A673 (cell line): ENCODE results near the gene EFNA3. TPM values are rescaled to one million over a fixed set of nuclear protein-coding genes. Genes with fewer than 3 reads are reported as not detected.

Source experiments
- BruUV-seq: library from RNA; stranded (reverse); fragments of 400-500 nt; replicated peaks from 2 replicates; lab custom pipeline; 2021; lab: Mats Ljungman, UMichigan
- CTCF ChIA-PET: fragments of 300-600 bp; sonication (Branson Sonifier 250); formaldehyde crosslinking; loops from one replicate; lab custom pipeline; 2022; ENCODE audit warnings: antibody characterized with exemption; lab: Charles Lee
- POLR2A ChIA-PET: fragments of 300-600 bp; sonication (Branson Sonifier 250); formaldehyde crosslinking; loops from one replicate; lab custom pipeline; 2022; ENCODE audit warnings: antibody characterized with exemption; ENCODE audit not compliant: low non-redundant PET; lab: Charles Lee
- DNase-seq: peaks from one replicate; pipeline ENCODE4 v3.0.0-alpha.2; 2015; ENCODE audit warnings: low spot score
- H3K27ac ChIP-seq: fragments of 200-600 bp; sonication (generic); 2 replicates; pipeline ENCODE4 v1.5.1; 2016; ENCODE audit warnings: mixed run types, low read depth, mild to moderate bottlenecking, mixed read lengths, antibody characterized with exemption, low read length; ENCODE audit not compliant: poor library complexity, severe bottlenecking
- H3K27me3 ChIP-seq: fragments of 200-600 bp; sonication (generic); replicated peaks from 2 replicates; pipeline ENCODE4 v1.6.1; 2017; ENCODE audit warnings: mixed run types, low read depth, mild to moderate bottlenecking, mixed read lengths, antibody characterized with exemption, low read length; ENCODE audit not compliant: insufficient read depth, poor library complexity
- H3K36me3 ChIP-seq: fragments of 200-600 bp; sonication (generic); 2 replicates; pipeline ENCODE4 v1.6.1; 2016; ENCODE audit warnings: mixed run types, mild to moderate bottlenecking, mixed read lengths, antibody characterized with exemption, low read length; ENCODE audit not compliant: insufficient read depth, poor library complexity, severe bottlenecking
- H3K4me1 ChIP-seq: fragments of 200-600 bp; sonication (generic); 2 replicates; pipeline ENCODE4 v1.6.1; 2017; ENCODE audit warnings: mixed run types, mild to moderate bottlenecking, mixed read lengths, antibody characterized with exemption, low read length; ENCODE audit not compliant: insufficient read depth, poor library complexity, severe bottlenecking
- H3K4me3 ChIP-seq: fragments of 200-600 bp; sonication (generic); 2 replicates; pipeline ENCODE4 v1.5.1; 2016; ENCODE audit warnings: low read depth, mixed run types, mild to moderate bottlenecking, mixed read lengths, low read length; ENCODE audit not compliant: poor library complexity, severe bottlenecking
- H3K9me3 ChIP-seq: fragments of 200-600 bp; sonication (generic); 2 replicates; pipeline ENCODE4 v1.6.1; 2016; ENCODE audit warnings: mixed run types, low read depth, mild to moderate bottlenecking, mixed read lengths, antibody characterized with exemption, low read length; ENCODE audit not compliant: poor library complexity, severe bottlenecking
- EZH2 ChIP-seq: fragments of 200-600 bp; sonication (generic); IDR thresholded peaks from 2 replicates; pipeline ENCODE4 v1.6.1; 2017; ENCODE audit warnings: borderline replicate concordance, low read depth, mild to moderate bottlenecking, mixed read lengths, antibody characterized with exemption, low read length; ENCODE audit not compliant: poor library complexity, severe bottlenecking
- intact Hi-C: fragments of 100-400 bp; cut with micrococcal nuclease; formaldehyde crosslinking; loops from one replicate; pipeline ENCODE4 v1.10.0; 2022; ENCODE audit not compliant: unreplicated experiment
- total RNA-seq: library from RNA; stranded (reverse); gene quantifications from 2 replicates; pipeline ENCODE4 v1.2.3, GENCODE V29; 2021
- TF ChIP-seq, protein P1 (sequence below): fragments of 300-800, 200-600 bp; sonication (generic); conservative IDR thresholded peaks from 2 replicates; pipeline ENCODE4 v1.5.1; 2017; ENCODE audit warnings: low read depth, mild to moderate bottlenecking, antibody characterized with exemption, low read length, moderate library complexity, mixed read lengths

The EFNA3 gene
- total RNA-seq, 1 experiment from 2014 or later, result 5.8 TPM

GRCh38 chr1:155093911-155094621 lies 15.4 kb downstream of the EFNA3 start:
- Histone ChIP-seq H3K36me3 (no peaks in the 10 kb centered on the region), H3K4me3 (no peak overlapping the region), H3K27me3 (no peaks in the 10 kb centered on the region), H3K9me3 (no peaks in the 10 kb centered on the region), H3K4me1 (peaks cover 7% of the 10 kb centered on the region), H3K27ac (no peak overlapping the region)
- ChIA-PET CTCF (interaction anchor here (1.0 to 2.4 kb wide), 3 partner anchors 73 to 79 kb away, joined by 3 to 11 read pairs (median 4); partner anchors contain the start of gene KRTCAP2), POLR2A (no interaction called here)
- no peak for TF ChIP-seq EZH2
- TF ChIP-seq, protein P1, sequence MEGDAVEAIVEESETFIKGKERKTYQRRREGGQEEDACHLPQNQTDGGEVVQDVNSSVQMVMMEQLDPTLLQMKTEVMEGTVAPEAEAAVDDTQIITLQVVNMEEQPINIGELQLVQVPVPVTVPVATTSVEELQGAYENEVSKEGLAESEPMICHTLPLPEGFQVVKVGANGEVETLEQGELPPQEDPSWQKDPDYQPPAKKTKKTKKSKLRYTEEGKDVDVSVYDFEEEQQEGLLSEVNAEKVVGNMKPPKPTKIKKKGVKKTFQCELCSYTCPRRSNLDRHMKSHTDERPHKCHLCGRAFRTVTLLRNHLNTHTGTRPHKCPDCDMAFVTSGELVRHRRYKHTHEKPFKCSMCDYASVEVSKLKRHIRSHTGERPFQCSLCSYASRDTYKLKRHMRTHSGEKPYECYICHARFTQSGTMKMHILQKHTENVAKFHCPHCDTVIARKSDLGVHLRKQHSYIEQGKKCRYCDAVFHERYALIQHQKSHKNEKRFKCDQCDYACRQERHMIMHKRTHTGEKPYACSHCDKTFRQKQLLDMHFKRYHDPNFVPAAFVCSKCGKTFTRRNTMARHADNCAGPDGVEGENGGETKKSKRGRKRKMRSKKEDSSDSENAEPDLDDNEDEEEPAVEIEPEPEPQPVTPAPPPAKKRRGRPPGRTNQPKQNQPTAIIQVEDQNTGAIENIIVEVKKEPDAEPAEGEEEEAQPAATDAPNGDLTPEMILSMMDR, result peak; percentile 60
- BruUV-seq, result no TSS peak
- intact Hi-C loops, result loop anchor here (5.0 kb wide), 1 partner anchor 33 kb away; the partner anchor contains the start of gene EFNA1
- peak; percentile 62 for DNase-seq

DNA sequence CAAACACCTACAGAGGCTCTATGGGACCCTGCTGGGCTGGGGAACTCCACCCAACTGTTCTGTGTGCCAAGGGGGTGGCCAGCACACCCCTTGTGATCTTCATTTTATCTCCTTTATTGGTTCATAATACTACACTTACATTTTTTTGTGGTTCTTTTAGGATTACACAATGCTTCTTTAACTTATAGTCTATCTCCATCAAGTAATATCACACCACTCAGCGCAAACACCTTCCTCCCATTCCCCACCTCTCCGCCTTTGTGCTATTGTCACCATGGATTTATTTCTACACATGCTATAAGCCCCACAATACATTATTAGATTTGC lies 15.9 kb downstream of the EFNA3 start:
- no TSS peak for BruUV-seq
- intact Hi-C loops, result loop anchor here (5.0 kb wide), 1 partner anchor 33 kb away; the partner anchor contains the start of gene EFNA1
- ChIA-PET POLR2A (no interaction called here), CTCF (interaction anchor here (1.0 to 2.4 kb wide), 2 partner anchors 73 to 78 kb away, joined by 3 to 11 read pairs; partner anchors contain the start of gene KRTCAP2)
- Histone ChIP-seq H3K36me3 (no peaks in the 10 kb centered on the region), H3K27me3 (no peaks in the 10 kb centered on the region), H3K4me1 (peaks cover 7% of the 10 kb centered on the region), H3K9me3 (no peaks in the 10 kb centered on the region), H3K4me3 (no peak overlapping the region), H3K27ac (no peak overlapping the region)
- TF ChIP-seq EZH2, result no peak
- TF ChIP-seq, protein P1, result no peak
- DNase-seq, result no peak

DNA sequence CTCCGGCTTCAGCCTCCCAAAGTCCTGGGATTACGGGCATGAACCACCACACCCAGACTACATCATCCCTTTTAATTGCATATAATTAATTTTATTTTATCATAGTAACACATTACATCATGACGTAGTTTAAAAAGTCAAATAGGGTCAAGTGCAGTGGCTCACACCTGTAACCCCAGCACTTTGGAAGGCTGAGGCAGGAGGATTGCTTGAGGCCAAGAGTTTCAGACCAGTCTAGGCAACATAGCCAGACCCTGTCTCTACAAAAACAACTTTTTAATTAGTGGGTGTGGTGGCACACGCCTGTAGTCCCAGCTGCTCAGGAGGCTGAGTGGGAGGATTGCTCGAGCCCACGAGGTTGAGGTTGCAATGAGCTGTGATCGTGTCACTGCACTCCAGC lies 20.7 kb downstream of the EFNA3 start:
- no peaks in the 10 kb centered on the region for H3K9me3 ChIP-seq
- no peak overlapping the region for H3K27ac ChIP-seq
- peaks cover 3% of the 10 kb centered on the region for H3K4me1 ChIP-seq
- intact Hi-C loops, result no loop called here
- no peaks in the 10 kb centered on the region for H3K27me3 ChIP-seq
- H3K36me3 ChIP-seq, result no peaks in the 10 kb centered on the region
- BruUV-seq, result no TSS peak
- TF ChIP-seq, protein P1, result no peak
- TF ChIP-seq EZH2, result no peak
- no peak for DNase-seq
- POLR2A ChIA-PET, result no interaction called here
- H3K4me3 ChIP-seq, result no peak overlapping the region
- CTCF ChIA-PET, result no interaction called here
